ENCODE results near the gene PBX2.

GRCh38 chr6:32149092-32149755 lies 40.8 kb downstream of the PBX2 start:
- TF ChIP-seq CTCF (IDR thresholded peaks at IDR 0.05; ENCODE audit: insufficient read depth, low read length) = no peak
- no peak for TF ChIP-seq POLR2AphosphoS5 (IDR thresholded peaks at IDR 0.05; ENCODE audit: low read depth)
- no peak for TF ChIP-seq REST (IDR thresholded peaks at IDR 0.05; ENCODE audit: insufficient replicate concordance, low read depth)
- TF ChIP-seq GABPA (IDR thresholded peaks at IDR 0.05; ENCODE audit: low read depth) = no peak
